ENCODE results near the gene WDR37. TPM values are rescaled to one million over a fixed set of nuclear protein-coding genes. Genes with fewer than 3 reads are reported as not detected.

Gene WDR37
- total and polyA plus RNA-seq, 10 of the 15 experiments (the other 5 are each of a cell fraction or from before 2014, with no cell fraction given), result 1.9 to 11.1 (median 7.1) TPM

- TF ChIP-seq ZNF687 (IDR thresholded peaks at IDR 0.05) (no peak), FOS (IDR thresholded peaks at IDR 0.05; ENCODE audit: borderline replicate concordance, extremely low read depth, insufficient read length) (no peak), POU2F2 (IDR thresholded peaks at IDR 0.05; ENCODE audit: borderline replicate concordance, low read depth, low read length) (no peak)
Measured at GRCh38 chr10:1169186-1169885, 113.2 kb downstream of the WDR37 start (continued).

- H3K9me3 ChIP-seq (replicated peaks; ENCODE audit: control insufficient read depth, insufficient read depth, low read length), result no peaks in the 10 kb centered on the region
- H3K79me2 ChIP-seq (ENCODE audit: control insufficient read depth, insufficient read depth, low read length), result no peaks in the 10 kb centered on the region
- no peak for FAIRE-seq
- no peaks in the 10 kb centered on the region for H4K20me1 ChIP-seq (ENCODE audit: control insufficient read depth, insufficient read depth)
- no peak overlapping the region for H3K27ac ChIP-seq (ENCODE audit: control insufficient read depth, insufficient read depth)
- 26% methylated on average over 22 of the region's 22 CpGs for WGBS (ENCODE audit: insufficient coverage, insufficient replicate concordance, low lambda C conversion rate, missing lambda C conversion rate)
- in situ Hi-C loops (cut with MboI) (no loop called here), intact Hi-C loops (cut with micrococcal nuclease; ENCODE audit: unreplicated experiment) (no loop called here)
- SMC1A ChIA-PET (ENCODE audit: uncharacterized antibody, unreplicated experiment), result no interaction called here
- no TSS peak for BruUV-seq (replicated peaks)
- CTCF ChIA-PET, result interaction anchor here (0.7 kb wide), 1 partner anchor 741 kb away, joined by 3 read pairs; no protein-coding TSS in a partner anchor
- no peaks in the 10 kb centered on the region for H3K4me1 ChIP-seq (ENCODE audit: control insufficient read depth, insufficient read depth, low read length)
- DNase-seq (ENCODE audit: low read depth, low spot score), result no peak
- no peaks in the 10 kb centered on the region for H3K36me3 ChIP-seq (ENCODE audit: control insufficient read depth in 2 of 2, insufficient read depth in 2 of 2, low read length in 1 of 2)
- POLR2A ChIA-PET, result no interaction called here
- H3K27me3 ChIP-seq (replicated peaks in 1 of 2; ENCODE audit: control insufficient read depth in 2 of 2, insufficient read depth in 2 of 2, low read length in 1 of 2), result peaks cover 0 to 2% of the 10 kb centered on the region in 2 experiments; a peak in 2 of 4 replicates
- no peak overlapping the region for H3K4me2 ChIP-seq (ENCODE audit: control insufficient read depth, insufficient read depth)
- no peak overlapping the region for H3K9ac ChIP-seq (ENCODE audit: control insufficient read depth, insufficient read depth, low read length)
- no peak overlapping the region for H3K4me3 ChIP-seq
- RAD21 ChIA-PET (ENCODE audit: unreplicated experiment), result no interaction called here
- ATAC-seq, result no peak
- no peak overlapping the region for H2AFZ ChIP-seq (ENCODE audit: control insufficient read depth, low read depth, low read length)
- no peak for TF ChIP-seq SMAD1 (IDR thresholded peaks at IDR 0.05; ENCODE audit: low read depth, partially characterized antibody)
- TF ChIP-seq ETV6 (conservative IDR thresholded peaks at IDR 0.05 in 1 of 2, IDR thresholded peaks at IDR 0.05 in 1 of 2; ENCODE audit: borderline replicate concordance in 1 of 2, low read depth in 1 of 2), result no peak
- no peak for TF ChIP-seq RFX5 (IDR thresholded peaks at IDR 0.05; ENCODE audit: low read depth, low read length)
- no peak for TF ChIP-seq ZBTB33 (IDR thresholded peaks at IDR 0.05)
- TF ChIP-seq CTCF (IDR thresholded peaks at IDR 0.05 in 2 of 3, conservative IDR thresholded peaks at IDR 0.05 in 1 of 3; ENCODE audit: control insufficient read depth in 2 of 3, extremely low read depth in 1 of 3, insufficient read depth in 1 of 3, low read depth in 3 of 3, low read length in 3 of 3), result no peak
- TF ChIP-seq ZNF207 (IDR thresholded peaks at IDR 0.05; ENCODE audit: borderline replicate concordance), result no peak
- TF ChIP-seq ZSCAN29 (IDR thresholded peaks at IDR 0.05), result no peak
Measured at GRCh38 chr10:1169981-1170866, 114.0 kb downstream of the WDR37 start.

All from GM12878 (cell line).